Trophoblast cell (in vitro differentiated cells and primary cell): ENCODE data around the gene ZMYND8.
A peak's percentile ranks its signal among the peaks of the same experiment; 100 is the strongest.

ENCODE experiments used
- DNase-seq, 2 donors: peaks; one replicate each; pipeline ENCODE4 v3.0.0-alpha.2; 2016
- H2AFZ ChIP-seq: 2 replicates; pipeline ENCODE4 v1.6.1; 2013; ENCODE audit warnings: low read length, moderate library complexity, mild to moderate bottlenecking; ENCODE audit not compliant: insufficient read depth, poor library complexity
- H2AK5ac ChIP-seq: 2 replicates; pipeline ENCODE4 v1.6.1; 2013; ENCODE audit warnings: mild to moderate bottlenecking, low read length
- H2BK120ac ChIP-seq: 2 replicates; pipeline ENCODE4 v1.6.1; 2013; ENCODE audit warnings: low read length, mild to moderate bottlenecking, moderate library complexity; ENCODE audit not compliant: insufficient read depth, poor library complexity
- H2BK12ac ChIP-seq: 2 replicates; pipeline ENCODE4 v1.6.1; 2013; ENCODE audit warnings: mild to moderate bottlenecking, low read length, moderate library complexity
- H2BK5ac ChIP-seq: 2 replicates; pipeline ENCODE4 v1.6.1; 2013; ENCODE audit warnings: low read length, low read depth, moderate library complexity, mild to moderate bottlenecking; ENCODE audit not compliant: poor library complexity
- H3K14ac ChIP-seq: 2 replicates; pipeline ENCODE4 v1.6.1; 2013; ENCODE audit warnings: mild to moderate bottlenecking, low read length
- H3K18ac ChIP-seq: 2 replicates; pipeline ENCODE4 v1.6.1; 2013; ENCODE audit warnings: mild to moderate bottlenecking, low read length
- H3K23ac ChIP-seq: 2 replicates; pipeline ENCODE4 v1.6.1; 2013; ENCODE audit warnings: low read length
- H3K27ac ChIP-seq: 2 replicates; pipeline ENCODE4 v1.5.1; 2013; ENCODE audit warnings: low read depth, mild to moderate bottlenecking, inconsistent platforms, low read length, moderate library complexity
- H3K27me3 ChIP-seq: 2 replicates; pipeline ENCODE4 v1.6.1; 2013; ENCODE audit warnings: inconsistent platforms, mild to moderate bottlenecking, low read length, moderate library complexity; ENCODE audit not compliant: insufficient read depth
- H3K36me3 ChIP-seq, 2 experiments: 1 replicate in 1 of 2; 2 replicates in 1 of 2; pipeline ENCODE4 v1.6.1; 2013; ENCODE audit warnings: low read length in 2 of 2, mild to moderate bottlenecking in 2 of 2, moderate library complexity in 1 of 2; ENCODE audit not compliant: insufficient read depth in 2 of 2, control insufficient read depth in 1 of 2
- H3K4ac ChIP-seq: 2 replicates; pipeline ENCODE4 v1.6.1; 2013; ENCODE audit warnings: low read depth, mild to moderate bottlenecking, low read length, moderate library complexity
- H3K4me1 ChIP-seq, 2 experiments: 1 replicate in 1 of 2; 2 replicates in 1 of 2; pipeline ENCODE4 v1.6.1; 2013; ENCODE audit warnings: low read length in 2 of 2, mild to moderate bottlenecking in 2 of 2, moderate library complexity in 1 of 2; ENCODE audit not compliant: insufficient read depth in 2 of 2, control insufficient read depth in 1 of 2
- H3K4me2 ChIP-seq: 2 replicates; pipeline ENCODE4 v1.6.1; 2013; ENCODE audit warnings: inconsistent platforms, mild to moderate bottlenecking, low read length, moderate library complexity
- H3K4me3 ChIP-seq: 2 replicates; pipeline ENCODE4 v1.5.1; 2013; ENCODE audit warnings: mild to moderate bottlenecking, low read depth, low read length, inconsistent platforms
- H3K79me1 ChIP-seq: one replicate; pipeline ENCODE4 v1.6.1; 2013; ENCODE audit warnings: low read length
- H3K79me2 ChIP-seq: 2 replicates; pipeline ENCODE4 v1.6.1; 2013; ENCODE audit warnings: low read length, mild to moderate bottlenecking; ENCODE audit not compliant: control insufficient read depth, insufficient read depth, poor library complexity
- H3K9ac ChIP-seq: 2 replicates; pipeline ENCODE4 v1.6.1; 2013; ENCODE audit warnings: mild to moderate bottlenecking, low read length
- H3K9me3 ChIP-seq: 2 replicates; pipeline ENCODE4 v1.6.1; 2013; ENCODE audit warnings: low read depth, mild to moderate bottlenecking, control low read depth, inconsistent platforms, low read length; ENCODE audit not compliant: insufficient read depth
- H4K12ac ChIP-seq: 2 replicates; pipeline ENCODE4 v1.6.1; 2013; ENCODE audit warnings: low read depth, mild to moderate bottlenecking, low read length, moderate library complexity
- H4K8ac ChIP-seq: 2 replicates; pipeline ENCODE4 v1.6.1; 2013; ENCODE audit warnings: low read depth, mild to moderate bottlenecking, low read length, moderate library complexity
- H4K91ac ChIP-seq: one replicate; pipeline ENCODE4 v1.6.1; 2013; ENCODE audit warnings: low read depth, mild to moderate bottlenecking, low read length, moderate library complexity
- WGBS: extraction: QIAGEN DNeasy Blood & Tissue Kit; methylation state at CpG from one replicate; pipeline ENCODE4 v1.1.7; 2013; ENCODE audit warnings: missing lambda C conversion rate; ENCODE audit not compliant: insufficient read length, insufficient coverage; ENCODE audit errors: extremely low coverage; 5-methylcytosine and 5-hydroxymethylcytosine counted together

ZMYND8 gene

GRCh38 chr20:47222468-47223119 is 133.9 kb downstream of the ZMYND8 start:
- H4K91ac ChIP-seq = no peak overlapping the region
- H3K23ac ChIP-seq = no peak overlapping the region
- H3K79me1 ChIP-seq = no peaks in the 10 kb centered on the region
- no peak overlapping the region for H3K4ac ChIP-seq
- H2BK5ac ChIP-seq = no peak overlapping the region
- no CpG with 5 or more reads among the region's 12 CpGs for WGBS
- no peaks in the 10 kb centered on the region for H3K9me3 ChIP-seq
- no peak overlapping the region for H3K4me2 ChIP-seq
- H3K27ac ChIP-seq = no peak overlapping the region
- no peak for DNase-seq
- no peak overlapping the region for H3K4me3 ChIP-seq
- peaks cover 44 to 54% of the 10 kb centered on the region in 2 experiments for H3K36me3 ChIP-seq
- no peaks in the 10 kb centered on the region for H3K4me1 ChIP-seq
- H3K14ac ChIP-seq = no peak overlapping the region
- no peak overlapping the region for H2BK12ac ChIP-seq
- no peak overlapping the region for H2AFZ ChIP-seq
- H4K12ac ChIP-seq = no peak overlapping the region
- no peaks in the 10 kb centered on the region for H3K79me2 ChIP-seq
- no peak overlapping the region for H3K18ac ChIP-seq
- no peak overlapping the region for H2AK5ac ChIP-seq
- no peak overlapping the region for H4K8ac ChIP-seq
- H3K9ac ChIP-seq = no peak overlapping the region
- no peak overlapping the region for H2BK120ac ChIP-seq
- no peaks in the 10 kb centered on the region for H3K27me3 ChIP-seq

- no peak overlapping the region for H2BK5ac ChIP-seq
- H4K8ac ChIP-seq = no peak overlapping the region
- WGBS = no CpG with 5 or more reads among the region's 16 CpGs
- H3K79me1 ChIP-seq = no peaks in the 10 kb centered on the region
- H3K27ac ChIP-seq = no peak overlapping the region
- peaks cover 35 to 46% of the 10 kb centered on the region in 2 experiments for H3K36me3 ChIP-seq
- no peak overlapping the region for H3K9ac ChIP-seq
- H3K4me2 ChIP-seq = no peak overlapping the region
- no peak overlapping the region for H4K12ac ChIP-seq
- no peak for DNase-seq
- H3K14ac ChIP-seq = no peak overlapping the region
- H3K27me3 ChIP-seq = no peaks in the 10 kb centered on the region
- H2BK12ac ChIP-seq = no peak overlapping the region
- no peak overlapping the region for H2AK5ac ChIP-seq
- H2BK120ac ChIP-seq = no peak overlapping the region
- no peaks in the 10 kb centered on the region for H3K79me2 ChIP-seq
- no peak overlapping the region for H3K18ac ChIP-seq
- no peak overlapping the region for H3K4ac ChIP-seq
- no peaks in the 10 kb centered on the region for H3K9me3 ChIP-seq
- H4K91ac ChIP-seq = no peak overlapping the region
- no peaks in the 10 kb centered on the region for H3K4me1 ChIP-seq
- H3K4me3 ChIP-seq = no peak overlapping the region
- no peak overlapping the region for H2AFZ ChIP-seq
- no peak overlapping the region for H3K23ac ChIP-seq
These were observed 135.4 kb downstream of the ZMYND8 start for GRCh38 chr20:47221036-47221625.

- Histone ChIP-seq H2BK5ac (no peak overlapping the region), H3K4me1 (no peaks in the 10 kb centered on the region), H4K8ac (no peak overlapping the region)
These were observed 136.3 kb downstream of the ZMYND8 start for GRCh38 chr20:47220161-47220582.

GRCh38 chr20:47217482-47218446 is 138.7 kb downstream of the ZMYND8 start:
- no peak overlapping the region for H3K18ac ChIP-seq

More at GRCh38 chr20:47220161-47220582, 136.3 kb downstream of the ZMYND8 start:
- no peak overlapping the region for H3K4me3 ChIP-seq
- H3K18ac ChIP-seq = no peak overlapping the region
- no peaks in the 10 kb centered on the region for H3K9me3 ChIP-seq
- no CpG with 5 or more reads among the region's 8 CpGs for WGBS
- H2AK5ac ChIP-seq = no peak overlapping the region
- H4K12ac ChIP-seq = no peak overlapping the region
- peaks cover 37 to 49% of the 10 kb centered on the region in 2 experiments for H3K36me3 ChIP-seq
- no peak overlapping the region for H3K23ac ChIP-seq
- no peak overlapping the region for H2AFZ ChIP-seq
- no peak overlapping the region for H2BK120ac ChIP-seq
- H3K14ac ChIP-seq = no peak overlapping the region
- H2BK12ac ChIP-seq = no peak overlapping the region
- no peaks in the 10 kb centered on the region for H3K79me1 ChIP-seq
- DNase-seq = peak in 1 of 2 donors; percentile 55
- no peak overlapping the region for H3K27ac ChIP-seq
- H3K79me2 ChIP-seq = no peaks in the 10 kb centered on the region
- H3K4ac ChIP-seq = no peak overlapping the region
- H3K27me3 ChIP-seq = no peaks in the 10 kb centered on the region
- no peak overlapping the region for H3K9ac ChIP-seq
- no peak overlapping the region for H3K4me2 ChIP-seq
- H4K91ac ChIP-seq = no peak overlapping the region

More at GRCh38 chr20:47217482-47218446, 138.7 kb downstream of the ZMYND8 start:
- no peaks in the 10 kb centered on the region for H3K79me2 ChIP-seq
- H4K12ac ChIP-seq = no peak overlapping the region
- H3K4ac ChIP-seq = no peak overlapping the region
- H2AFZ ChIP-seq = no peak overlapping the region
- no peaks in the 10 kb centered on the region for H3K4me1 ChIP-seq
- no peaks in the 10 kb centered on the region for H3K79me1 ChIP-seq
- no peak overlapping the region for H2BK120ac ChIP-seq
- no peak overlapping the region for H3K4me2 ChIP-seq
- WGBS = no CpG with 5 or more reads among the region's 12 CpGs
- no peak overlapping the region for H2BK12ac ChIP-seq
- no peak overlapping the region for H3K14ac ChIP-seq
- H3K36me3 ChIP-seq = peaks cover 33 to 50% of the 10 kb centered on the region in 2 experiments
- no peak overlapping the region for H3K27ac ChIP-seq
- H2AK5ac ChIP-seq = no peak overlapping the region
- H3K4me3 ChIP-seq = no peak overlapping the region
- no peak overlapping the region for H4K8ac ChIP-seq
- no peak for DNase-seq
- no peaks in the 10 kb centered on the region for H3K9me3 ChIP-seq
- no peak overlapping the region for H2BK5ac ChIP-seq
- no peak overlapping the region for H3K23ac ChIP-seq
- H3K9ac ChIP-seq = no peak overlapping the region
- H4K91ac ChIP-seq = no peak overlapping the region
- no peaks in the 10 kb centered on the region for H3K27me3 ChIP-seq
